HG03354 (cell line): ENCODE results near the gene HES4.
"Not testable (repeated sequence)": the region's sequence is repeated elsewhere in the genome, so short reads cannot be mapped to it uniquely, and the experiment has no call there.

ENCODE experiments used
- ATAC-seq: cut with Tn5 transposase; IDR thresholded peaks from one replicate; pipeline ENCODE4 v1.9.1; 2021; ENCODE audit warnings: mild to moderate bottlenecking; ENCODE audit not compliant: unreplicated experiment, poor library complexity, severe bottlenecking

The HES4 gene

DNA sequence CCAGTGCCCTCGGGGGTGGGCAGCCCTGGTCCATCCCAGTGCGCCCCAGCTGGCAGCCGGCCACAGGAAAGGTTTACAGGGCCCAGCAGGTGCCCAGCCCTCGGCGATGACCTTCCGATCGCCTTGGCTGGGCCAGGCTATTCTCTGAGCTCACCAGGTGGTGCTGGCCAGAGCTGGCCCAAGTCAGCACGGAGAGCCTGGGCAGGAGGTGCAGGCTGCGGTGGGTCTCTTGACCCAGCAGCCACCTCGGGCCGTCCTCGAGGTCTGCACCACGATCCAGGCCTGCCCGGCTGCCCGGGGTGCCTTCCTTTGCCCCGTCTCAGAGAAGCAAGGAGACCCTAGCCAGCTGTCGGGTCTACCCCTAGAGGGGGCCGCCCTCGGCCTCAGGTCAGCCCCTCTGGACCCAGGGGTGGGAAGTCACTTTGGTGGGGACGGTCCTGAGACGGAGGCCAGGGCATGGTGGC, 18.4 kb downstream of the HES4 start:
- no peak for ATAC-seq

DNA sequence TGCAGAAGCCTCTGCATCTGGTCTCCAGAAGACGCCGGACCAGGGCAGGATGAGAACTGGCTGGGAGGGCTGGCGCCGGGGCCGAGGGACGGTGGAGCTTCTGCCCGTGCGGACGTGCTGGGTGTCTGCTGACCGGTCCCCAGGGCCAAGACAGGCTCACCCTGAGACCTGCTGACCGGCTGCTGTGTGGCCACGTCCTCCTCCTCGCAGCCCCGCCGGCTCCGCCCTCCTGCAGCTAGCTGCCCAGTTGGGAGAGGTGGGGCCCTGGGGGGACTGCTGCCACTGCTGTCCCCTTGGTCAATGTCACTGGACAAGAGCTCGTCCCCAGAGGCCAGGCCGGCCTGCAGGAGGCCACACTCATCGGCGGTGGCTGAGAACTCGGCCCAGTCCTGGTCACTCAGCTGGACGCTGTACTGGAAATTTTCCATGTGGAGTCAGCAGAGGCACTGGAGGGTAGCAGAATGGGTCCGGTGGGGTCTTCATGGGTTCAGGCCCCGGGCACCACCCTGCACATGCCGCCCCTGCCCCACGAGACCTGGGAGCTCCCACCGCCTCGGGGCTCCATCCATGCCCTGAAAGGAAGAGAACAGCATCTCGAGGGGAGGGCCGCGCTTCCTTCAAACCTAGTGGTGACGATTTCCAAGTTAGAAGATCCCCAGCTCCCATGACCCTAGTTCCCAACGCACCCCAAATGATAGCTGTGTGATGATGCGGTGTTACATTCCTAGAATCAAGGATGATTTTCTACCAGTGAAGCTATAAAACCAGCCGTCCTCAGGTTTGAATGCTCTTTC, 19.1 kb downstream of the HES4 start:
- ATAC-seq, result no peak

DNA sequence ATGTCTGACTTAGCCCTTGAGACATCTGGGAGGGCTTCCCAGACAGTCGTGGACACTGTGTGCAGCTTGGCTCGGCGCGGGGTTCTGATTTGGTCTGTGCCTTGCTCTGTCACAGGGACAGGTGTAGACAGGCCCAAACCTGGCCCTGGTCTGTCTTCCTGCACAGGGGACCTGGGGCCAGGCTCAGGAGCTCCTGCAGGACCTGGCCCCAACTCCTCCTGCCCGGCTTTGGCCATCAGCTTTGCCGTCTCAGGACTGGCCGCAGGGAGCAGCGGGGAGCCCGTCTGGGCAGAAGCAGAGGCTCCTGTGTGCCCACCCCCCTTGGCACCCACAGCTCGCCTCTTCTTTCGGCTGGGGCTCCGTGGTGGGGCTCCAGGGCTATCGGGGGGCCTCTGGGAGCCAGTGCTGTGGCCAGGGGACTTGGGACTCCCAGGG, 19.7 kb downstream of the HES4 start:
- no peak for ATAC-seq

DNA sequence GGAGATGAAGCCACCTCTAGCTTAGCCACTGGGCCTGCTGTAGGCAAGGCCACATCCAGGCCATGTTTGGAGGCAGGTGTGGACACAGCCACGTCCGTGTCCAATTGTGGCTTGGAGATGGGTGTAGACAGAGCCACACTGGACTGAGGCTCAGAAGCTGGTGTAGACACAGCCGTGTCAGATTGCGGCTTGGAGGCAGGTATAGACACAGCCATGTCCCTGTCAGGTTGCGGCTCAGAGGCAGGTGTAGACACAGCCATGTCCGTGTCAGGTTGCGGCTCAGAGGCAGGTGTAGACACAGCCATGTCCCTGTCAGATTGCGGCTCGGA, 20.2 kb downstream of the HES4 start:
- ATAC-seq, result no peak

DNA sequence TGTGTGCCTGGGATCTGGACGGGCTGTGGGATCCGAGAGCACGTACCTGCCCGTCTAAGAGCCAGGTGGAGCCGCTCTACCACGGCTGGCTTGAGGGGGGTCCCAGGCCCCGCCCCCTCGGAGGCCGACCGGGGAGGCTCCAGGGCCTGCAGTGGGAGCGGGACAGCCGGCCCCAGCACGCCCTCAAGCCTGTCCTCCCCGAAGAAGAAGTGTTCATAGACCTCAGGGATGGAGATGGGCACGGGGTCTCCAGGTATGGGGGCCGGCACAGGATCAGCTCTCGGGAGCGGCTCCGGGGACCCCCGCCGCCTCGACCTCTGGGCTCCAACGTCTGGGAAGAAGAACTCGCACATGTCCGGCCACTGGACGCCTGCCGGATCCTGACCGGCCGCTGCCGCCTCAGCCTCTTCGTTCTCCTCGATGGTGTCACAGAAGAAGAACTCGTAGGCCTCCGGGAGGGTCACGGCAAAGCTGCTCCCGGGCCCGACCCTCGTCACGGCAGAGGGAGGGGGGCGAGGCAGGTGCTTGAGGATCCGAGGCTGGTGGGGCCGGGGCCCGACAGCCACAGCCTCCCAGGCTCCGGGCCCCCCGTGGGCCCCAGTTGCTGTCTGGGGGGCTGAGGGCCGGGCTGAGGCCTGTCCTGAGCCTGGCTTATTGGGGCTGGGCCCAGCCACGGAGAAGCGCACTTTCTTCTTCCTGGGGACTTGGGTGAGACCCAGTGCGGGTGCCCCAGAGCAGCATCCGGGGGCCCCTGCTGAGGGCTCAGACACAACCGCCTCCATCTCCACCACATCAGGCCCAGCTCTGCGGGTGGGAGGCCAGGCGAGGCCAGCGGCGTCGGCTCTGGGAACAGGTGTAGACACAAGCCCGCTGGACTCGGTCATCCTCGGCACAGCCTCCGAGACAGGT, 20.8 kb downstream of the HES4 start:
- ATAC-seq, result no peak

DNA sequence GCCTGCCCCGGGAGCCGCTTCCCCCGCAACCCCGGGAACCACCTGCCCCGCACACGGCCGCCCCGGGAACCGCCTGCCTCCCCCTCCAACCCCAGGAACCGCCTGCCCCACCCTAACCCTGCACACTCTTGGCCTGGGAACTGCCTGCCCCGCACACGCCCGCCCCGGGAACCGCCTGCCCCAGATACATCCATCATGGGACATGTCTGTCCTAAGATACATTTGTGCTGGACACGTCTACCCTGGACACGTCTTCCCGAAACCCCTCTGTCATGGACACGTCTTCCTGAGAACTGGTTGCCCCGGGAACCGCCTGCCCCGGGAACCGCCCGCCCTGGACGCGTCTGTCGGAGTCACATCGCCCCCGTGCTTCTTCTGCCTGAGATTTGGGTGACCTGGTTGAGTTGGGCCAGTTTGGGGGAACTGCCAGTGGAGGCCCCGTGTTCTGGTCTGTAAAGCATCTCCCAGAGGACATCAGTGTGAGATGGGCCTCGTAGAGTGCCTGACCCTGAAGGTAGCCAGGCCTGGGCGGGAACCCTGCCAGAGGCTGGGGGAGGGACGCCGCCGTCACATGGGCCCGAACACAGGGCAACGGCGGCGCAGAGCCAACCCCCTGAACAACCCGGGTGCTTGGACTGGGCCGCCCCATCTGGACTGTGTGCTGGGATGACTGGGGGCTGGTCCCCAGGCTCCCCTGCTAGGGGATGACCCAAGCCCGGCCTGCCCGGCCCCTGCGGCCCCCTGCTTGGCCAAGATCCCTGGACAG, 21.6 kb downstream of the HES4 start:
- ATAC-seq, result no peak

DNA sequence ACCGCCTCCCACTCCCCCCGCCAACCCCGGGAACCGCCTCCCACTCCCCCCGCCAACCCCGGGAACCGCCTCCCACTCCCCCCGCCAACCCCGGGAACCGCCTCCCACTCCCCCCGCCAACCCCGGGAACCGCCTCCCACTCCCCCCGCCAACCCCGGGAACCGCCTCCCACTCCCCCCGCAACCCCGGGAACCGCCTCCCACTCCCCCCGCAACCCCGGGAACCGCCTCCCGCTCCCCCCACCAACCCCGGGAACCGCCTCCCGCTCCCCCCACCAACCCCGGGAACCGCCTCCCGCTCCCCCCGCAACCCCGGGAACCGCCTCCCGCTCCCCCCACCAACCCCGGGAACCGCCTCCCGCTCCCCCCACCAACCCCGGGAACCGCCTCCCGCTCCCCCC, 23.1 kb downstream of the HES4 start:
- not testable (repeated sequence) for ATAC-seq

DNA sequence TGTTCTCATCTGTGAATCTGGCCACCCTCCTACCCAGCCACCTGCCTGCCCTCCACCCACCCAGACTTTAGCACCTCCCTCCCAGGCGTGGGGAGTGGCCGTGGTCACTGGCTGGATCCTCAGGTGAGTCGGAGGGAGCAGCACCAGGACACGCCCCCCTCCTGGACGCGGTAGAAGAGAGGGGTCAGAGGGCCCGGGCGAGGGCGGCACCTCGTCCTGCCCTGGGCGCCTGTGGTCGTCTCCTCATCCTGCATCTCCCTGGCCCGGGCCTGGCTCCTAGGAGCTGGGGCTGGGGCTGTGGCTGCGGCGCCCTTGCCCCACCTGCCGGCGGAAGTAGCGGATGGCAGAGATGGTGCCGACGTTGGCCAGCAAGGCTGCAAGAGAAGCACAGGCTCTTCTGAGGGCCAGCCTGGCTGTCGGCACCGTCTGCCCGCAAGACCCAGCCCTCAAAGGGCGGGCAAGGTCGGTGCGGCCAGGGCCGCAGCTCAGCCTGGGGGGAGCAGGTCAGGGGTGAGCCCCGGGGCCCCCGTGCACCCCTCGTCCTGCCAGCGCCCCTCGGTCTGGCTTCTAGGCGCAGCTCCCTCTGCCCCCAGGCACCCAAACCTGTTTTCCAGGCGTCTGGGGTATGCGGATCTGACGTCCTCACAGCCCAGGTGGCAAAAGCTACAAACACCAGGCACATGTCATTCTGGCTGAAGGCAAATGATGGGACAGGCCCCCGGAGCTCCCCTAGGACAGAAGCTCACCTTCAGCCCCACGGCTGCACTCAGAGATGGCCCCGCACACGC, 23.8 kb downstream of the HES4 start:
- ATAC-seq, result peak; percentile 61

DNA sequence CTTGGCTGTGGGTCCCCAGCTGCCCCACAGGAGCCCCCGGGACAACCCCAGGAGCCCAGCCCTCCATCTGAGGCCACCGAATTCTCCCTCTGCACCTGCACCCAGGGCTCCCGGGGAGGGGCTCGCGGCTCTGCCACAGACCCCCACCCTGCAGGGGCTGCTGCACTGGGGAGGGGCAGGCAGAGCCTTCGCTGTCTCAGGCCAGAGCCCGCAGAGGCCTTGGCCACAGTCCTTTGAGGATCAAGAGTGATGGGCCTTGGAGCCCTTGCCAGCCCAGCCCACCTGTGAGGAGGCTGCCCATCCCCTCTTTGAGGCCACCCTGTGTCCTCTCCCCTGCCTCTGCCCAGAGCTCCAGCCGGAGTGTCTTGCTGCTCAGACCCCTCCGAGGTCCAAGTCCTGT, 24.5 kb downstream of the HES4 start:
- no peak for ATAC-seq

DNA sequence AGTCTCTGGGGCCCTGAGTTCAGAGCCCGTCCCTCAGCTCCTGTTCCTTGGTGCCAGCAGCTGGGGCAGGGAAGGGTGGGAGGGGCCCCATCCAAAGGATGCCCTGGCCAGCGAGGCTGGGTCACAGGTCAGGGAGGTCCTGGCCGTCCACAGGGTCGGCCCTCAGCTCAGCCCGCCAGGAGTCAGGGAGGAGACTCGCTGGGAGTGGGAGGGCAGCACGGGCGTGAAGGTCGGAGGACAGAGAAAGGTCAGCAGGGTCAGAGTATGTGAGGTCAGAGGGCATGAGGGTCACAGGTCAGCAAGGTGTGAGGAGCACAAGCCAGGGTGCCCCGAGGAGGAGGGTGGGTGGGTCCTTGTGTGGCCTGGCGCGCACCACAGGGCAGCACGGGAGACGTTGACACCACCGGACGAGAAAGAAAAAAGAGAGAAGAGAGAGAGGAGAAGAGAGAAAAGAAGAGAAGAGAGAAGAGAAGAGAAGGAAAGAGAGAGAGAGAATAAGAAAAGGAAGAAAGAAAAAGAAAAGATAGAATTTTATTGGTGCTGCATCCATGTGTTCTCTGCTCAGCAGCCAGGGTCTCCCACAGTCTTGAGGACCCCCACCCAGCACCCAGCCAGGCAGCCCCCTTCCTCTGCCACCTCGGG, 25.1 kb downstream of the HES4 start:
- ATAC-seq, result no peak

DNA sequence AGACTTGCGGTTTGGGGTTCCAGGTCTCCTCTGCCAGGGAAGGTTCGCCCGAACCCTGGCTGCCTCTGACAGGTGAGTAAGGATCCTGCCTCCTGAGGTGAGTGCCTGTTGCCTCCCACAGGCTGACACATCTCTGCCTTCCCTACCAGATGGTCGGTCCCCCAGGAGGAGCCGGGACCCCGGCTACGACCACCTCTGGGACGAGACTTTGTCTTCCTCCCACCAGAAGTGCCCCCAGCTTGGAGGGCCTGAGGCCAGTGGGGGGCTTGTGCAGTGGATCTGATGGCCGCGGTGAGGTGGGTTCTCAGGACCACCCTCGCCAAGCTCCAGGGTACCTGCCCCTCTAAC, 25.6 kb downstream of the HES4 start:
- no peak for ATAC-seq

DNA sequence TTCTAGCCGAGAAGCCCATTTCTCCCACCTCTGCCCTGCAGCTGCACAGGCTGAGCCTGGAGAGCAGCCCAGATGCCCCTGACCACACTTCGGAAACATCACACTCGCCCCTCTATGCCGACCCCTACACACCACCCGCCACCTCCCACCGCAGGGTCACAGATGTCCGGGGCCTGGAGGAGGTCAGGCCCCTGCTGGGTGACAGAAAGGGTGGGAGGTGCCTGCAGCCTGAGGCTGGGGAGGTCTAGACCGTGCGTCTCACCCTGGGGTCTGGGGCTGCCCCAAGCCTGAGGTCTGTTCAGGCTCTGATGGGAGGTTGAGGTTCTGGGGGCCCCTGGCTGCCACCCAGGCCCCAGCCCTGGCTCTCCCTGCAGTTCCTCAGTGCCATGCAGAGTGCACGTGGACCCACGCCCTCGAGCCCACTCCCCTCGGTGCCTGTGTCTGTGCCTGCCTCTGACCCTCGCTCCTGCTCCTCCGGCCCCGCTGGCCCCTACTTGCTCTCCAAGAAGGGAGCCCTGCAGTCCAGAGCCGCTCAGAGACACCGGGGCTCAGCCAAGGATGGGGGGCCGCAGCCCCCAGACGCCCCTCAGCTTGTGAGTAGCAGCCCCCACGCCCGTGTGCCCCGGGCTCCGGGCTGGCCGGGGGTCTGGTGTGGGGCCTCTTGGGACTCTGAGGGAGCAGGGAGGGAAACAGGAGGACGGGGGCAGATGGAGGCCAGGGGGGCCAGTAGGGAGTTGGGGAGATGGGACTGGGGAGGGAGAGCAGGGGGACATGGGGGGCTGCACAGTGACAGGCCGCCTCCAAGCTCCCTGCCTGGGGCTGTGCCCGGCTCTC, 26.2 kb downstream of the HES4 start:
- no peak for ATAC-seq

DNA sequence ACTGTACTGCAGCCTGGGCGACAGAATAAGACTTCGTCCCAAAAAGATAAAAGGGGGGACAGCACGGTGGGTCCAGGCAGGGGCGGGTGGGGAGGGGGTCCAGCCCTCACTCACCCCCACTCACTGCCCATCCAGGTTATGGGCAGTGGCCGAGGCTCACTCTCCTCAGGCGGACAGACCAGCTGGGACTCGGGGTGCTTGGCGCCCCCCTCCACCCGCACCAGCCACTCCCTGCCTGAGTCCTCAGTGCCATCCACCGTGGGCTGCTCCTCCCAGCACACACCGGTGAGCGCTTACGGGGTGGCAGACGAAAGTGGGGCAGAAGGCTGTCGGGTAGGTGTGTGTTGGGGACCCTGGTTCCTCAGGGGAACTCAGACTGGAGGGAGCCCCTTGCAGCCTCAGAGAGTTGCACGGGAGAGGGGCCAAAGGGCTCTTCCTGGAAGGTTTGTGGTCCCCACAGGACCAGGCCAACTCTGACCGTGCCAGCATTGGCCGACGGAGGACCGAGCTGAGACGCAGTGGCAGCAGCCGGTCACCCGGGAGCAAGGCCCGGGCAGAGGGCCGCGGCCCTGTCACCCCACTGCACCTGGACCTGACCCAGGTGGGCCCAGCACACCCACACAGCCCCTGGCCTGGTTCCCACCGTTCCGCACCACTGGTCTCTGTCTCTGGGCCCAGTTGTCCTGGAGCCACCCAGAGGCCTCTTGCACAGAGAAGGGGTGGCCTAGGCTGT, 27.0 kb downstream of the HES4 start:
- ATAC-seq, result no peak

DNA sequence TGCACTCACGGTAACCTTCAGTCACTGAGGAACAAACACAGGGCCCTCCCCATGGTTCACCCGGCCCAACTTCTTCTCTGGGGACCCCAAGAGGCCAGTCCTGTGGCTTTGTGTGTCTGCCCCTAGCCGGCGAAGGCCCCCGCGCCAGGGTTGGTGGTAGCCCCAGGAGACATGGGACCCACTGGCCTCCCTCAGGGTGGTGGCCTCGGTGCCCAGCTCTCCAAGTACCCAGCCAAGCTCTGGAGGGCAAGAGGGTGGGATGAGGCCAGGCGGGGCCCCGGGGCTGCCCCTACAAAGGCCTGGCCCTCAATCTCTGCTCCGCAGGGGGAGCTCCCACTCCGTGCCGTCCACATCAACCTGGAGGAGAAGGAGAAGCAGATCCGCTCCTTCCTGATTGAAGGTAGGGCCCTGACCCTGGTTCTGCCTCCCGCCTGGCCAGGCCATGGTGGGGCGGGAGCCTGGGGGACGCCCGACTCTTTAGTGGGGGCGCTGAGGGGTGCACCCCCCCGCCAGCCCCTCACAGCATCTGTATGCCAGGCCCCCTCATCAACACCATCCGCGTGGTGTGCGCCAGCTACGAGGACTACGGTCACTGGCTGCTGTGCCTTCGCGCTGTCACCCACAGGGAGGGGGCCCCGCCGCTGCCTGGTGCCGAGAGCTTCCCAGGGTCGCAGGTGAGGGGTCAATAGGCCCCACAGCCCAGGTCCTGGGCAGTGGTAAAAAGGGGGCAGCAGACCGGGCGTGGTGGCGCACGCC, 28.0 kb downstream of the HES4 start:
- ATAC-seq, result no peak

DNA sequence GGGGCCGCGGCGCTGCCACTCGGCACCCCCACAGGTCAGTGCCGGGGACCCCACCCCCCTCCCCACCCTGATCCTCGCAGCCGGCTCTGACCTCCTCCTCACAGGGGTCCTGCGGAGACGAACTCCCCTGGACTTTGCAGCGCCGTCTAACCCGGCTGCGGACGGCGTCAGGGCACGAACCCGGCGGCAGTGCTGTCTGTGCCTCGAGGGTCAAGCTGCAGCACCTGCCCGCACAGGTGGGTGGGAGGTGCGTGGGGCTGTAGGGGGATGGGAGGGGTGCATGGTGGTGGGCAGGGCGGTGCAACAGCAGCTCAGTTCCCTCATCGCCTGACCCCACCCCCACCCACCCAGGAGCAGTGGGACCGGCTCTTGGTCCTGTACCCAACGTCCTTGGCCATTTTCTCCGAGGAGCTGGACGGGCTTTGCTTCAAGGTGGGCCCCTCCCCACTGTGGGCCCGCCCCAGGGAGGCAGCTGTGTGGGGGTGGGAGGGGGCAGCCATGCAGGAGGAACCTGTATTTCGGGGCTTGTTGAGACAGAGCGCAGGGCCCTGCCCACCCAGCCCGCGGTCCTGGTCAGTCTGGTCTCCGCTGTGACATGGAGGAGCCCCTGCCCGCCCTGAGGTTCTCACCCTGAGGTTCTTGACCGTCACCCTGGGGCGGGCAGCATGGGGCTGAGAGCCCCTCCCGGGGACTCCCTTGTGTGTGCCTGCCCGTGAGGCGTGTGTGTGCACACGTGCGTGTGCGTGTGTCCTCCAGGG, 28.7 kb downstream of the HES4 start:
- no peak for ATAC-seq

DNA sequence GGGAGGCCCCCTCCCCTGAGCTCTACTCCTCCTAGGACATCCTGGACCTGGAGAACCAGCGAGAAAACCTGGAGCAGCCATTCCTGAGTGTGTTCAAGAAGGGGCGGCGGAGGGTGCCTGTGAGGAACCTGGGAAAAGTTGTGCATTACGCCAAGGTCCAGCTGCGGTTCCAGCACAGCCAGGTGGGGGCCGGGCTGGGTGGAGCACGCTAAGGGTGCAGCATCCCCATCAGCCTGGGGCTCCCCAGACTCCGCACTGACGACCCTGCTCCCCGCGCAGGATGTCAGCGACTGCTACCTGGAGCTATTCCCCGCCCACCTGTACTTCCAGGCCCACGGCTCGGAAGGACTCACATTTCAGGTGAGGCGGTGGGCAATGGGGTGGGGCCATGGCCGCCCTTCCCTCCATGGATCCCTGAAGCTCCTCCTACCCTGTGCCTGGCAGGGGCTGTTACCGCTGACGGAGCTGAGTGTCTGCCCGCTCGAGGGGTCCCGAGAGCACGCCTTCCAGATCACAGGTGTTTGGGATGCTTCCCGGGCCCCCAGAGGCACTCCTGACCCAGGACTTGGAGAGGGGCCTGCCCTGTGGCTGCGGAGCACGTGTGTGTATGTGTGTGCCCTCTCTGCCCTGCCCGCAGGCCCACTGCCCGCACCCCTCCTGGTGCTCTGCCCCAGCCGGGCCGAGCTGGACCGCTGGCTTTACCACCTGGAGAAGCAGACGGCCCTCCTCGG, 29.5 kb downstream of the HES4 start:
- no peak for ATAC-seq
